ENCODE measurements around the gene KRTAP12-4.
"Not testable (repeated sequence)": the region's sequence is repeated elsewhere in the genome, so short reads cannot be mapped to it uniquely, and the experiment has no call there.

GRCh38 chr21:44661567-44661966, 7.1 kb upstream of the KRTAP12-4 start:
- TF ChIP-seq, protein P1, sequence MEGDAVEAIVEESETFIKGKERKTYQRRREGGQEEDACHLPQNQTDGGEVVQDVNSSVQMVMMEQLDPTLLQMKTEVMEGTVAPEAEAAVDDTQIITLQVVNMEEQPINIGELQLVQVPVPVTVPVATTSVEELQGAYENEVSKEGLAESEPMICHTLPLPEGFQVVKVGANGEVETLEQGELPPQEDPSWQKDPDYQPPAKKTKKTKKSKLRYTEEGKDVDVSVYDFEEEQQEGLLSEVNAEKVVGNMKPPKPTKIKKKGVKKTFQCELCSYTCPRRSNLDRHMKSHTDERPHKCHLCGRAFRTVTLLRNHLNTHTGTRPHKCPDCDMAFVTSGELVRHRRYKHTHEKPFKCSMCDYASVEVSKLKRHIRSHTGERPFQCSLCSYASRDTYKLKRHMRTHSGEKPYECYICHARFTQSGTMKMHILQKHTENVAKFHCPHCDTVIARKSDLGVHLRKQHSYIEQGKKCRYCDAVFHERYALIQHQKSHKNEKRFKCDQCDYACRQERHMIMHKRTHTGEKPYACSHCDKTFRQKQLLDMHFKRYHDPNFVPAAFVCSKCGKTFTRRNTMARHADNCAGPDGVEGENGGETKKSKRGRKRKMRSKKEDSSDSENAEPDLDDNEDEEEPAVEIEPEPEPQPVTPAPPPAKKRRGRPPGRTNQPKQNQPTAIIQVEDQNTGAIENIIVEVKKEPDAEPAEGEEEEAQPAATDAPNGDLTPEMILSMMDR (IDR thresholded peaks at IDR 0.05; ENCODE audit: low read depth, low read length): not testable (repeated sequence)
- TF ChIP-seq EZH2phosphoT487 (IDR thresholded peaks at IDR 0.05; ENCODE audit: low read depth): not testable (repeated sequence)

Data from OCI-LY3 (cell line).